ENCODE measurements around the gene IGF1R.
A peak's percentile ranks its signal among the peaks of the same experiment; 100 is the strongest.

Gene IGF1R

DNA sequence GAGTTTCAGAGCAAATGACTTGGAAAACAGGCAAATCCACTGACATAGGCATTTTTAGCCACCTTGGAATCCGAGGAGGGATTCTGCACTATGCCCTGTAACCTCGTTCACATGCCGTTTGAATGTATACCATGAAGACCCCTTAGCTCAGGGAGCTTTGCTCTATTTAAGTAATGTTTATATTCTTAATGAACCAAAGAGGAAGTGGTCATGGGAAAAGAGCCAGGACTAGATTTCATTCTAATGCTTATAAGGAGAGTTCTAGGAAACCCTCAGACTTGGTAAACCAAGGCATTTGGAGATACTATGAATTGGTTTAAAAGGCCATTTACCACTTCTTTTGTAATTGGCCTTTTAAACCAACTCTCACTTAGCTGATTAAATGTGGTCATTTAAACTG lies 178.9 kb downstream of the IGF1R start:
- DNase-seq (ENCODE audit: insufficient read length, low spot score) (no peak), FAIRE-seq (no peak)
- TF ChIP-seq POLR2A (IDR thresholded peaks at IDR 0.05; ENCODE audit: low read depth, low read length) = no peak

DNA sequence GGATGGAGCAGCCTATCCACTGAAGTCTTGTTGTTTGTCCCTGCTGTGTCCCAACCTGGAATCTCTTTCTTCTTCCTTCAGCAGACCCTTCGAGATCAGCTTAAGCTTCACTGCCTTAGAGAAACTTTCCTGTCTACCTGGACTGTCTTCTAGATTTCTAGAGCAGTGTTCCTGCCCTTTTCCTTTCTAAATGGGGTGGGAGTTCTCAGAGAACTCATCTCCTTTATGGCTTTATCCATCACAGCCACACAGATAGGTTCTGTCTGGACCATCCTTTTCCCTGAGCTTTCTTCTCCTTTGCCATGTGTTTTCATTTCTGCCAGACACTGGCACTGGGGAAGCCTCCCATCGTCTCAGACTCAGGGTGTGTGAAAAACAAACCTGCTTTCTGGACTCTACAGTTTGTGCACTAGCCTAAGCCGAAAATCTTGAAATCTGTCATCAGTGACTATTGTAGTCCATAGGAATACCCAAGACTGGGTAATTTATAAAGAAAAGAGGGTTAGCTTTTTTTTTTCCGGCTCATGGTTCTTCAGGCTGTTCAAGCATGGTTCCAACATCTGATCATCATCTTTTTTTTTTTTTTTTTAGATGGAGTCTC lies 181.8 kb downstream of the IGF1R start:
- FAIRE-seq = no peak
- no peak for TF ChIP-seq POLR2A (IDR thresholded peaks at IDR 0.05; ENCODE audit: low read depth, low read length)
- DNase-seq (ENCODE audit: insufficient read length, low spot score) = no peak

DNA sequence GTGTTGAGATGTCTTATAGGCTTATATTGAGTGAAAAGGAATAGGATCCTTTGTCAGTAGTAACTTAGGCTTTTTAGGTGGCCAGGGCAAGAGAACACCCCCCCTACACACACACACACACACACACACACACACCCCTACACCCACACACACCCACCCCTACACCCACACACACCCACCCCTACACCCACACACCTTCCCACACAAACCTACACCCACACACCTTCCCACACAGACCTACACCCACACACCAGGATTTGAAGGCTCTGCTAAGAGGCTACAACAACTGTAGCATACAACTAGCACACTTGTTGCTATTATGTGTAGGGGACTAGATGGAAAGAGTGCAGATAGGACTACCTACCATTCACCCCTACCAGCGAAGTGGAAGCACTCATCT lies 186.6 kb downstream of the IGF1R start:
- DNase-seq (ENCODE audit: insufficient read length, low spot score) = no peak
- TF ChIP-seq POLR2A (IDR thresholded peaks at IDR 0.05; ENCODE audit: low read depth, low read length) = no peak
- FAIRE-seq = no peak

DNA sequence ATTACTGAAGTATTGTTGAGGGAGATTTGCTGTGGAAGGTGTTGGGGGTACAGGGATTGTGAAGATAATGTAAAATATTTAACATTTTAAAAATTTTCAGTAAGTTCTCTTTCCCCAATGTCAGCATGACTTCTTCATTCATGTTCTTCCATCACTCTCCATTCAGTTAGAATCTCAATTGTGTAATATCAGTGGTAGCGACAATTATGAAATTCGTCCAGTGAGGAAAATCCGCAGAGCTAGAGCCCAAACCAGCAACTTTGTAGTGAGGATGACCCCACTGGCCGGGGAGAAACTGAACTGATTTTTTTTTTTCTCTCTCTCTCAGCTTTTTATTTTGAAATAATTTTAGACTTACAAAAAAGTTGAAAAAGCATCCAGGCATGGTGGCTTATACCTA lies 187.5 kb downstream of the IGF1R start:
- no peak for TF ChIP-seq POLR2A (IDR thresholded peaks at IDR 0.05; ENCODE audit: low read depth, low read length)
- DNase-seq (ENCODE audit: insufficient read length, low spot score) (no peak), FAIRE-seq (no peak)

DNA sequence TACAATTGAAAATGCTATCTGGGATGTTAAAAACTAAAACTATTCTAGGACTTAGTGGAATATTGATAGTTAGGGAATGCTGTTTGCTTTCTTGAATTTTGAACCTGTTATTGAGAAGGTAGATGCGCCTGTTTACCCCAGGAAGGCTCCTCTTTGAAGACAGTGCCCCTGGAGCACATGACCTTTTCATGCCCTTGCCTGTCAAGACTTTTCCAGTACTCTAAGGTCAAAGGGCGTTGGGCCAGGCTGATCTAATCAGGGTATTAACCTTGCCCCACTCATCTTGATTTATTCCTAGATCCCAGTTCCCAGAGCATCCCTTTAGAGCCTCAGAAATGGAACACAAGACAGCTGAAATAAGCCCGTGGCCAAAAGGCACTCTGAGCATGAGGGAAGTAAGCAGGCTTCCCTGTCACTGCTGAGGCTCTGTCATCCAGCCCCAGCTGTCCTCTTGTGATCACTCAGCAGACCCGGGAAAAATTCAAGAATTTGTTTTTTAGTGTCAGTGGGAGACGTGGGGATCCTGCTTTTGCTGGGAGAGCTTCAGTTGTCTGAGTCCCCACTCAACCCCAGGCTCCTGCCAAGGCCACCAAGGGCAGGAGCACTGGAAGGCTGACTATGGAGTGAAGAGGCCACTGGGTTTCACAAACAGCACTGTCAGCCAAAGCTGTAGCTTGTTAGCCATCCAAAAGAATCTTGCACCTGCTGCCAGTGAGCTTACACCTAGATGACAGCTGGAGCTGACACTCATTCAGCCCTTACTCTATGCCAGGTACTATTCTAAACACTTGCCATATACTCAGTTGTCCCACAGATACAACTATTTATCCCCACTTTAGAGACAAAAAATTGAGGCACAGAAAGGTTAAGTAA lies 190.3 kb downstream of the IGF1R start:
- no peak for TF ChIP-seq POLR2A (IDR thresholded peaks at IDR 0.05; ENCODE audit: low read depth, low read length)
- no peak for DNase-seq (ENCODE audit: insufficient read length, low spot score)
- FAIRE-seq = no peak

DNA sequence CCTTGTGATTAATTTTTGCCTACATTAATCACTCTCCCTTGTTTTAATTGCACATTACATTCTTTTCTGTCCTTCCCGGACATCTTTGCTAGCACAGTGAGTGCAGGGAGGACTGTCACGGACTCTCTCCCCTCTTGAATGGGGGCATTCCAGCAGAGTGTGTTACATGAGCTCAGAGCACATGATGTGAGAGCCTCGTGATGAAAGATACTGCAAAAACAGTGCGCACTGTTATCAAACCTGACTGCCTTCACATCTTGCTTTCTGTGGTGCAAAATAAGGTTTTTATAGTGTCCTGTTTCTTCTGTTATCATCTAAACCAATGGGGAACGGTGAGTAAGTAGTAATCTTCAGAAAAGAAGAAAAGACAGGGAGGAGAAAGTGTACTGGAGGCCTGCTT lies 191.7 kb downstream of the IGF1R start:
- FAIRE-seq (no peak), DNase-seq (ENCODE audit: insufficient read length, low spot score) (no peak)
- TF ChIP-seq POLR2A (IDR thresholded peaks at IDR 0.05; ENCODE audit: low read depth, low read length) = no peak

DNA sequence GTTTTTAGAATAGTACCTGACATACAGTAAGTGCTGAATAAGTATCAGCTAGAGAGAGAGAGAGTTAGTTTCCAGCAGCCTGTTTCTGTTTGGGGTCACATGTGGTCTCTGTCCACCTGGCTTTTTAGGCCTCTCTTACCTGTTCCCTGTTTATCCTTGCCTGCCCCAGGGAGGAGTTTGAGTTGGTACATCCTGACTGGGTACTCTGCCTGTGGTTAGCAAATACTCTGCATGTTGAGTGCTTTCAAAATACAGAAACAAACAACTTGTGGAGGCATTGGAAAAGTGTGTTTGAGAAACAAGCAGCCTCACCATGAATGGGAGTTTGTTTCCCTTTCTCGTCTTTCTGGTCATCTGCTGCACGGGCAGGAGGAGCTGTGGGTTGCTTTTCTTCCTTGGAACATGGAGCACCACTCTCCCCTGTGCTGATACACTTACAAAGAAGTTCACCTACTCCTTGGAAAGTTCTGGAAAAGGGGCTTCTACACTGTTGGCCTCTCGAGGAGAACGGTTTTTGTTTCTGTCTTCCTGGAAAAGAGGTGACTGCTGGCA lies 193.2 kb downstream of the IGF1R start:
- TF ChIP-seq POLR2A (IDR thresholded peaks at IDR 0.05; ENCODE audit: low read depth, low read length) = no peak
- FAIRE-seq = no peak
- DNase-seq (ENCODE audit: insufficient read length, low spot score) = no peak

DNA sequence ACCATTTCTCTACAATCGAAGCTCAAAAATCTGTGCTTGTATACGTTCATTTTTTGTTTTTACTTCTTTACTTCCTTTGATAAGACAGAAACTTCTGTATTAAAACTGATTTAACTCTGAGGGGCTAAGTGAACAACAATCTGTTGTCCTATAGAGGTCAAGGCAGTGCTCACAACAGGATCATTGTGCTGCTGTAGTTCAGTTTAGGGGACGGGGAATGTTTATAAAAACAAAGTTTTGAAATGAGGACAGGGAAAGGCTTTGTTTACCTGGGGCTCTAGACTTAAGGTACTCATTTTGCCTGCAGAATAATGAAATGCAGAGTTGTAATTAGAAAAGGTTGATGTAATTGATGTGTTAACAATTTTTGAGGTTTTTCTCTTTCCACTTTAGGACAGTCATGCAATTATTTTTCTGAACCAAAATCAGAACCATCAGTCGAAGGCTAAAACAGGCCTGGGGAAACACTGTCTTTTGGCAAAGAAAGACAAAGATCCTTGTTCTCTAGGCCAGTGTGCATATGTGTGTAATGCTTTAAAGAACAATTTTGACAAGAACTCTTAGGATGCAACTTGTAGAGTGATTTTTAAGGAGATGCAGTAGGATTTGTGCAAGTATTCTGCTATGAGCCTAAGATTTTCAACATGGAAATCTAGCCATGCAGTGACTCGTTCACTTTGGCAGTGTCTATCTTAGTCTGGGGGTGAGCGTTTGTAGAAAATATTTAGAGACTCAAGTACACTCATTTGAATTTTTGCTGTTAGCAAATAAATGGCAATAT lies 194.0 kb downstream of the IGF1R start:
- DNase-seq (ENCODE audit: insufficient read length, low spot score) = no peak
- no peak for FAIRE-seq
- no peak for TF ChIP-seq POLR2A (IDR thresholded peaks at IDR 0.05; ENCODE audit: low read depth, low read length)

DNA sequence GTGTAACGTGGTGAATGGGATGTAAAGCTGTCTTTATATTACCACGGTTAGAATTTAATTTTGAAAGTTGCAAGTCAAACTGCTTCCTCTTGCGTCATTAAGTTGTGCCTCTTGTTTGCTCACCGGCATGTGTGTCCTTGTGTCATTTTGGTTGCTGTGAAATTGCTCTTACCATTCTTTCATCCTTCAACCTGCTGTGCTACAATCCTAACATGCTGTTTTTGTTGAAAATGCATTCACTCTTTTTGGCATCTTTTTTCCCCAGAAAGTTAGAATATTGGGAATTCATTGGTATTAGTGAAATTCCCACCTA lies 194.6 kb downstream of the IGF1R start:
- FAIRE-seq (no peak), DNase-seq (ENCODE audit: insufficient read length, low spot score) (no peak)
- no peak for TF ChIP-seq POLR2A (IDR thresholded peaks at IDR 0.05; ENCODE audit: low read depth, low read length)

DNA sequence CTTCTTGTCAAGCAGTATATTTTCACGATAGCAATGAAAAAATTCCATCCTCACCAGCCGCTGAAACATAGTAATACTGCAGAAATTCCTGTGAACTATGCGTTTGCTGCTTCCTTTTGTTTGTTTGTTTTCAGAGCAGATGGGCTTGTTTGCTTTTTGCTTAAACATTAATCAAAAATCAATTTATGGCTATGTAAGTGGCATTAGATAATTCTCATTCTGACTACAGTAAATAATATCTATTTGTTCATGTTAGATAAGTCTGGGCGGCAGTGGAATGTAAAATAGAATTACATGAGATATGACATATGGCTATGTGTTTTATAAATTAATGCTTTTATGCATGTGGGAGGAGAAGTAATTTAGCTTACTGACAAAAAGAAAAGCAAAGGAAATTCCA lies 195.5 kb downstream of the IGF1R start:
- no peak for TF ChIP-seq POLR2A (IDR thresholded peaks at IDR 0.05; ENCODE audit: low read depth, low read length)
- FAIRE-seq = no peak
- no peak for DNase-seq (ENCODE audit: insufficient read length, low spot score)

DNA sequence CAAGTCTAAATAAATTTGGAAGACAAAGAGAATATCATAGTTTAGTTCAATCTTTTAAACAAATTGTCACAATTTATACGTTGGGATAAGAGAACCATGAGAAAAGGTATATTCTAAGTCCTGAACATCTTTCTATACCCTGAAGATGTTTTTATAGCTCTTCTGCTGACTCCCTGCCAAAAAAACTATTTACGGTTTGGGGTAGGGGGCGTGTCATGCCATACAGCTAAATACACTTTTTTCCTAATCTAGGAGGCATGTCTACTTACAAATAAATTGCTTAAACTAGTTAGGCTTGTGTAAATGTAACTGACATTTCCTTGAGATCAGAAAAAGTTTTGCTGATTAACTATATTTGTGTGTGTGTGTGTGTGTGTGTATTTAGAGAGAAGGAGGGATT lies 195.9 kb downstream of the IGF1R start:
- DNase-seq (ENCODE audit: insufficient read length, low spot score) = no peak
- no peak for FAIRE-seq
- no peak for TF ChIP-seq POLR2A (IDR thresholded peaks at IDR 0.05; ENCODE audit: low read depth, low read length)

DNA sequence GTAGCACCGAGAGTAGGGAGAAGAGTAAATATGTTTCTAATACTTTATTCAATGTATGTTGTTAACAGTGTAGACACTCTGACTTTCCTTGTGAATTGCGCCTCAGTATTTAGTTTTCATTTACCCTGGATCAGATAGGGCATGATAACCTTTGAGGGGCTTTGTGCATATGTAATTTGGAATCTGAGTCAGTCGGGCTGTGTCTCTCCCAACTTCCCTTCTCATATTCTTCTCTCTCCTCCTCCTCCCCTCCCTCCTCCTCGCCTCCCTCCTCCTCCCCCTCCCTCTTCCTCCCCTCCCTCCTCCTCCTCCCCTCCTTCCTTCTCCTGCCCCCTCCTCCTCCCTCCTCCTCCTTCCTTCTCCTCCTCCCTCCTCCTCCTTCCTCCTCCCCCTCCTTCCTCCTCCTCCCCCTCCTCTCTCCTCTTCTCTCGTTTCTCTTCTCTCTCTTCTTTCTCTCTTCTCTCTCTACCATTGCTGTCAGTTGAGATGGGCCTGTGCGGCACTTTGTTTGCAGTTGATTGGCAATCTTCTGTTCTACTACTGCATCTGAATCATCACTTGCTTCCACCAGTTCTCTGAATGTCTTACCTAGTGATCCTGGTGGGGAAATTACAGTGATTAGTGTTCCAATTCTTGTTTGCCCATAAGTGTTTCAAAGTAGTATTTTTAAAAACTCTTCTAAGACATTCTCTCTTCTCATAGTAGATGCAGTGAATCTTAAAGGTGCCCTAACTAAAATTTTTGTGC lies 197.0 kb downstream of the IGF1R start:
- TF ChIP-seq POLR2A (IDR thresholded peaks at IDR 0.05; ENCODE audit: low read depth, low read length) = no peak
- FAIRE-seq (no peak), DNase-seq (ENCODE audit: insufficient read length, low spot score) (no peak)

DNA sequence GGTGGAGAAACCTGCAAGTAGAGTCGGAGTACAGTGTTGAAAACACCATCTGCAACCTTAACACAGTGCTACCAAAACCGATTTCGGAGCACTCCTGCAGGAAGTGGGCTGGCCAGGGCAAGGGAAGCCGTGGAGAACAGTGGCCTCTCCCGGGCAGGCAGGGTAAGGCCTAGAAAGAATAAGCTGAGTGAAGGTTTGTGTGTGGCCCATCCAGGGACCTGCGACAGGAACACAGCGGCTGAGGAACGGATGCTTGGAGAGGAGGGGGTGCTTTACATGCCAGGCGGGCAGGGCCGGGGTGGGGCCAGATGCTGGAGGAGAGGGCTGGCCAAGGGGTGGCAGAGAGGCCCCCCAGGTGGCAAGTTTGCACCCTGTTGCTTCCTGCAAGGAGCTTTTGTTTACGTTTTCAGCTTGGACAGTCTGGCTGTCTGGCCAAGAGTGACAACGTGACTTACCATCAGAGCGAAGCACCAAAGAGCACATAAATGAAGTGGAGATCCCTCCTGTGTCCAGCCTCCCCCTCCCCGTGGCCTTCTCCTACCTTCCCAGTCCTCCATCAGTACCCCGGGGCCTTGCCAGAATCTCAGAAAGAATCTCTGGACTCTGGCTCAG lies 202.7 kb downstream of the IGF1R start:
- FAIRE-seq = no peak
- peak; percentile 34 for DNase-seq (ENCODE audit: insufficient read length, low spot score)
- no peak for TF ChIP-seq POLR2A (IDR thresholded peaks at IDR 0.05; ENCODE audit: low read depth, low read length)

Measured in H54 (cell line).